Activated CD8-positive, alpha-beta memory T cell treated with anti-CD3 and anti-CD28 coated beads, Interleukin-2, amount 50 U/mL, for 1 hour (primary cell): Measurements from ENCODE around the gene HMGCL.
"Not testable (repeated sequence)": the region's sequence is repeated elsewhere in the genome, so short reads cannot be mapped to it uniquely, and the experiment has no call there.

Experiments
- DNase-seq: peaks from one replicate; pipeline ENCODE4 v3.0.0-alpha.2; 2020; ENCODE audit errors: extremely low read depth

Gene HMGCL

DNA sequence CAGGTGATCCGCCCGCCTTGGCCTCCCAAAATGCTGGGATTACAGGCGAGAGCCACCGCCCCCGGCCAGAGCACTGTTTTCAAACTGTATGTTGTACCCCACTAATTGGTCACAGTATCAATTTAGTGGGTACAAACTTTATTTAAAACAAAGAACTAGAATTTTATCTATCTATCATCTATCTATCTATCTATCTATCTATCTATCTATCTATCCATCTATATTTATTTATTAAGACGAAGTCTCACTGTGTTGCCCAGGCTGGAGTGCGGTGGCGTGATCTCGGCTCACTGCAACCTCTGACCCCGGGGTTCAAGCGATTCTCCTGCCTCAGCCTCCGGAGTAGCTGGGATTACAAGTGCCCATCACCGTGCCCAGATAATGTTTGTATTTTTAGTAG is 1.4 kb upstream of the HMGCL start:
- DNase-seq: not testable (repeated sequence)

DNA sequence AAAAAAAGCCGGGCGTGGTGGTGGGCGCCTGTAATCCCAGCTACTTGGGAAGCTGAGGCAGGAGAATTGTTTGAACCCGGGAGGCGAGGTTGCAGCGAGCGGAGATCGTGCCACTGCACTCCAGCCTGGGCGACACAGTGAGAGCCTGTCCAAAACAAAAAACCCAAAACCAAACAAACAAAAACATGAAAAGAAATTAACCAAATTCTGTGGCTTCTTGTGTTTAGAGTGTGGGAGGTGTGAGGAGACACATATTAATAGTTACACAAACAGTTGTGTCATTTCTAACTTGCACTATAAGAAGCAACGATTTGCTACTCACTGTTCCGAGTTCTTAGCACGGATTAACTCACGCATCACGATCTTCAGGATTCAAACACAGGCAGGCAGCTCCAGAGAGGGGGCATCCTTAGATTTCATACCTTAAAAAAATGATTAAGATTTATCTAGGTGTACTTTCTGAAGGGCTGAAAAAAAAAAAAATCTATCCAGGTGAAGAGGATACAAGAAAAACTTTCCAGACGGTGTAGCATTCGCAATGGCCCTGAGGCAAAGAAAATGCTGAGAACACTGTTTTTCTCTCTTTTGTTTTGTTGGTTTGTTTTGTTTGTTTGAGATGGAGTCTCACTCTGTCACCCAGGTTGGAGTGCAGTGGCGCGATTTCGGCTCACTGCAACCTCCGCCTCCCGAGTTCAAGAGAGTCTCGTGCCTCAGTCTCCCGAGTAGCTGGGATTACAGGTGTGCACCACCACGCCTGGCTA is 713 bp upstream of the HMGCL start:
- no peak for DNase-seq

DNA sequence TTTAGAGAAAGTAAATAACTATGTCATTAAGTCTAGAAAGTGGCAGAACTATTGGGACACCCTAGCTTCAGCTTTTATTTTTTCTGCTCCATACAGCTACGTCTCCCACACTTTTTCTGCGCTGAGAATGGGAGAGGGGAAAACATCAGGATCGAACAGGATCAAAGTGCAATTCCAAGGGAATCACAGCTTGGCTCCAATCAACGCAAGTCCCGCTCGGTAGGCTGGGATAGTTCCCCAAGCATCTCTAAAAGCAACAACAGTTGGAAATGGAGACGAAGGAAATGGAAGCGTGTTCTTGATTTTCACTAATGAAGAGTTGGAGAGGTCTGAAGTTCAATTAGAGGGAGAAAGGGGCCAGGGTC is 536 bp downstream of the HMGCL start:
- no peak for DNase-seq

DNA sequence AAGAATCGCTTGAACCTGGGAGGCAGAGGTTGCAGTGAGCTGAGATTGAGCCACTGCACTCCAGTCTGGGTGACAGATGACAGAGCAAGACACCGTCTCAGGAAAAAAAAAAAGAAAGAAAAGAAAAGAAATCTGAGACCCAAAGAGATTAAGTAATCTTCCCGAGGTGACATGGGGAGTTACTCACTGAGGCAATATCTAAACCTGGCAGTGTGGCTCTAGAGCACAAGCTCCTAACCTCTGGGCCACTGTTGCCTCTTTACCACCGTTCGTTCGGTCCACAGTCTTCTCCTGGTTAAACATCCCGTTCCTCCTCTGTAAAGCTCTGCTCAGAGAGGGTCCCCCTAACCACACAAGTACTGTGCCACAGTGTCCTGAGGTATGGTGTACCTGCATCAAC is 1.5 kb downstream of the HMGCL start:
- no peak for DNase-seq

DNA sequence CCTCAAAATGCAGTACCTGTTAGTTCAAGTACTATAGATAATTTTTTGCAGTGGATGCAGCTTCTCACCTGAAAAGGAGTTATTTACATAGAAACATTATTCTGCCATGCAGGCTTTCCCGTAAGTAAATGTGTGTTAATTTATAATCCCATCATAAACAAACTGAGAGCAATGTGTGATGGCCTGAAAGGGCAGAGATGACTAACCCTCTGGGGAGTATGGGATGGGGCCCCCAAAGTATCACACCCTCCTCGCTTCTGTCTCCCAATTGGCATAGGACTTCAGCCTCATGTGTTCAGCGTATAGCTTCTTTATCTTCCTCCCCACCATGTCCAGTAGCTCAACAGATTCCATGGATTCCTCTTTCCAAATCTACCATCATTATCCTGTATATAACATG is 7.6 kb downstream of the HMGCL start:
- DNase-seq: no peak

DNA sequence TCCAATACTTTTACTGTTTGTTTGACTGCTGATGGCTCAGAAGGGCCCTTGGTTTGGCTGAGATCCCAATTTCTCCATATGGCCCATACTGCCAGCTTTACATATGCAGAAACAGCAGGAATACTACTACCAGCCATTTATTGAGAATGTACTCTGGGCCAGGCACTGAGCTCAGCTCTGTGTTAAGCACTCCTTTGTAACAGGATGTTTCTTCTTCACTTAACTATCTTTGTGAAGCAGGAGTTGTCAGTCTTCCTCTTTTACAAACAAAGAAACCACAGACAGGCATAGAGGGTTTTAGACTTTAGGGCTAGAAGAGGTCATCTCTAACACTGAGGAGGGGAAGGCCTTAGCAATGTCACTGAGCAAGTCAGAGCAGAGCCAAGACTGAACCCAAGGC is 8.3 kb downstream of the HMGCL start:
- no peak for DNase-seq

DNA sequence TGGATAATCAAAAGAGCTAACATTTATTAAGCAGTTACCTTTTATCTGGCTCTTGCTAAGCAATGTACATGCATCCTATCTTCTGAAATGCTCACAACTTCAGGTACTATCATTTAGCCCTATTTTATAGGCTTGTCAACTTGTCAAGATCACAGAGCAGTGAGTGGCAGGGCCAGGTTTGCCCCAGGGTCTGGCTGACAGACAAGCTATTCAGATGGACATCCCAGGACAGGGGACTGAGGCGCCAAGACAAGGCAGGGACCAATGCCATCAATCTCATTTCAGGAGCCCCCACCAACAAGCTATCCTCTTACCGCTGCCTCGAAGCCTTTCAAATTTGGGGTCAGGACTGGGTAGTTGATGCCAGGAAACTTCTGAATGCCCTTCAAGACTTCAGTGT is 8.9 kb downstream of the HMGCL start:
- DNase-seq: no peak

DNA sequence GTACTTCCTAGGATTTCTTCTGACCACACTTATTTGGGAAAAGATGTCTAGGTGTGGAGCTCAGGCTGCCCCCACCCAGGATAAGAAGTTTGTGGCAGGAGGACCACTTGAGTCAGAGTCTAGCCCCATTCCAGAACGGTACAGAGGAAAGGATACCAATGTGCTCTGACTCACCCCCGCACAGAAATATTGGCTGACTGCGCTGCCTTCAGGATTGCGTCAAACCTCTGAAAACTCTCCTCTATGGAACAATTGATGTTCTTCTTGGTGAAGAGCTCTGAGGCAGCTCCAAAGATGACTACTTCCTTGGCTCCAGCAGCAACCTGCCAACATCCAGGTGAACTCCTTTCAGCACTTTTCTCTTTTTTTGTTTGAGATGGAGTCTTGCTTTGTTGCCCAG is 11.2 kb downstream of the HMGCL start:
- no peak for DNase-seq

DNA sequence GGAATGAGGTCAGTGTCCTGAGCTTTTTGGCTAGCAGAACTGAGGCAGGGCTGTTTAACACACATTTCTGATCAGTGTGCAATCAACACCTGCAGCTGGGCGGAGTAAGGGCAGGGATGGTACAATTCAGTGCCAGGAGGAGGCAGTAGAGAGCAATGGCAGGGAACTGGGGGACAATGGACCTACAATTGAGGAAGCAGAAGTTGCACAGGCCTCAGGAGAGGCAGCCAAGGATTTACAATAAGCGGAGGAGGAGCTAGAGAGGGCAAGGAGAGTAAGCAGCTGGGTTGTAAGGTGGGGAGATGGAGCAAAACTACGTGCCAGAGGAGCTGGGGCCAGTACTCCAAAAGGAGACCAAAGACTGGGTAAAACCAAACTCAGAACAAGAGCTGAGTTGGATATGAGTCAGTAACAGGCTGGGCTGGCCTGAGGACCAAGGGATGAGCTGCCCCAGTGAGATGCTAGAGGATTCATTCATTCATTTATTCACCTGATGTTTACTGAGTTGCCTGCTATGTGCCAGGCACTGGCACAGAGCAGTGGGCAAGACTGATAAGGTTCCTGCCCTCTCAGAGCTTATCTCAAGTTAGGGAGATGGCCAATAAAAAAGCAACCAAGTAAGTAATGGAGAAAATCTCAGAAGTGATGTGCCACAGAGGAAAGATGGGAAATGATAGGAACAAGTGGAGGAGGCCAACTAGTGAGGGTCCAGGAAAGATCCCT is 14.2 kb downstream of the HMGCL start:
- DNase-seq: no peak

DNA sequence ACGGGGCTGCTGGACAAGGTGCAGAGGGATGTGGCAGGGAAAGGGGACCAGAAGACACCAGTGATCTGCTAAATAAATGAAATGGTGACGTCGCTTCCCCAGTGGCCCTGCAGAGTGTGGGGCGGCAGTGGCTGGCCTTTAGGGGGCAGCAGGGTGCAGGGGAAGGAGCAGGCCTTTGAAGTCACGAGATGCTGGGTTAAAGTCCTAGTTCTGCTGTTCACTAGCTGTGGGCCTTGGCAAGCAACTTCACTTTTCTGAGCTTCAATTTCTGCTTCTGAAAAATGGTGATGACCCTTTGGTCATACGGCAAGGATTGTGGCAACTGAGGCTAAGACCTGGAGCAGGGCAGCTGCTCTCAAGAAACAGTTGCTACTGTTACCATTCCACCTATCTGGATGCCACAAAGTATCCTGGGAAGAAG is 15.5 kb downstream of the HMGCL start:
- no peak for DNase-seq

DNA sequence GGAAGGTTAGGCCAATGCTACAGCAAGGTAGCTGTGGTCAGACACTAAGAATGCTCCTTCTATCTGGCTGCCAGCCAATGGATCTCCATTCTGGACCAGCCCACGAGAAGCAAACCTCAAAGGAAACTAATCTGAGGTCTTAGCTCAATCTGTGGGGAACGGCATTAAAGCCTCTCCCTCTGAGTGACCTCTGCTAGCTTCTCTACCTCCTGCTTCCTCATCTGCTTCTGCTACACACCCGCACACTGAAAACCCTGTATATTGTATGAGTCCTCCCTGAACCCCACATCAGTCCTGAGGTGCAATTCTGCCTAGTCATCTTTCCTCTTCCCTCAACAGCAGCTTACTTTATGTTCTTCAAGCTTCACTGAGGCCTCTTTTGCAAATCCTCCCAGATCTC is 17.8 kb downstream of the HMGCL start:
- no peak for DNase-seq

DNA sequence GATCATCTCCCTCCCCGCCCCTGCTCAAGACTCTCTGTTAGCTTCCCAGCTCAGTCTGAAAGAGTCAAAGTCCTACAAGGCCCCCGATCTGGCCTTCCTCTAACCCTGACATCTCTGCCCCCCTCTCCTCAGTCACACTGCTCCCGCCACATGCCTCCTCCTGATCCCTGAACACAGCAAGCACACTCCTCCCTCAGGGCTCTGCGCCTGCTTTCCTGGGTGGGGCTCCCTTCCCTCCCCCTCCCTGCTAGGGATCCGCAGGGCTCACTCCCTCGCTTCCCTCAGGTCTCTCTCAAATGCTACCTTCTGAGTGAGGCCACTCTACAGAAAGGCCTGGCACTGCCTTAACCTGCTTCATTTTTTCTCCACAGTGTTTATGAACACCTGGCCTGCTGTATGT is 18.9 kb downstream of the HMGCL start:
- no peak for DNase-seq

DNA sequence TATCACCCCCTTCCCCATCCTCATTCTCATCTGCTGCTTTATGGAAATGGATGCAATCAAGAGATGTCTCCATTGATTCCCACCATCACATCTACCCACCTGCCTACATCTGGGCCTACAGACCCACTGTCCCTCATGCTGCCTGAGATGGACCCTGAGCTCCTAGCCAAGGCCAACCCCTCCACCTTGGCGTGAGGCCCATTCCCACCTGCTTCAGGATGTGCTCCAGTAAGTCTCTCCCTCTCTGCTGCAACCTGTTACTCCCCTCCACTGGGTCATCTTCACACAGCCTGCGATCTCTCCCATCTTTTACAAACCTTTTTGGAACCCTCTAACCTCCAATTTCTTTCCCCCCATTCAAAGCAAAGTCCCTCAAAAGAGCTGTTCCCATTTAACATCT is 20.2 kb downstream of the HMGCL start:
- no peak for DNase-seq

DNA sequence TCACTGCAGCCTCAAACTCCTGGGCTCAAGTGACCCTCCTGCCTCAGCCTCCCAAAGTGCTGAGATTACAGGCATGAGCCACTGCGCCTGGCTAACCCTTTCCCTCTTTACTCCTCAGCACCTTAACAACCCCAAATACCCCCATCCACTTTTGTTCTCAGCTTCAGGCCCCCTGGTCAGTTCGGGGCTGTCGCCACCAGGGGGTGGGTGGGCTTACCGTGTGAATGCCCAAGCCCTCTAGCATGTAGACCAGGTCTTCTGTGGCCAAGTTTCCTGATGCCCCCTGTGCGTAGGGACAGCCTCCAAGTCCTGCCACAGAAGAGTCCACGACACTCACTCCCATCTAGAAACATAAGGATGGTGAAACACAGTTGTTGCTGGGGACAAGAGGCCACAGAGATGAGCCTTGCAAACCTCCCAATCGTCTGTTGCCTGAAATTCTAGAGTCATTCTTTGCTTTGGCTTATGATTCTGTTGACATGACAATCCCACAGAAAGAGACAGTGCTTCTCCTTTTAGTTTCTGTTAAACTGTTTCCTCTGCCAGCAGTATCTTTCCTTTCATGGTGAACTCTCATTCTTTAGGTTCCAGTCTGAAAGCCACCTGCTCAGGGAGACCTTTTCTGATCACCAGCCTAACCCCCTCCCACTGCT is 20.9 kb downstream of the HMGCL start:
- no peak for DNase-seq

DNA sequence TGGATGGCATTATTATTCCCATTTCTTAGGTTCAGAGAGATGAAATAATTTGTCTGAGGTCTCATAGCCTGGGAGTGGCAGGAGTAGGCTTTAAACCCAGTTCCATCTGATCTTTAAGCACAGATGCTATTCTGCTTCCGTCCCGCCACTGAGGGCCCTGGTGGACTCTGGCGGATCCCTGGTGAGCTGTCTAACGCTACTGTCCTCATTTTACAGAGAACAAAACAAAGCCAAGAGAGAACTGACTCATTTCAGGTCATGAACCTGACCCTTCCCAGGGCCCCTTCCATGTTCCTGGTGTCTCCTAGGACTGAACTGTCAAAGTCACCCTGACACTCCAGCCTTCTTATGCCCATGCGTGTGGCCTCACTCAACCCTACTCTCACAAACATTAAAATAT is 21.6 kb downstream of the HMGCL start:
- DNase-seq: no peak

DNA sequence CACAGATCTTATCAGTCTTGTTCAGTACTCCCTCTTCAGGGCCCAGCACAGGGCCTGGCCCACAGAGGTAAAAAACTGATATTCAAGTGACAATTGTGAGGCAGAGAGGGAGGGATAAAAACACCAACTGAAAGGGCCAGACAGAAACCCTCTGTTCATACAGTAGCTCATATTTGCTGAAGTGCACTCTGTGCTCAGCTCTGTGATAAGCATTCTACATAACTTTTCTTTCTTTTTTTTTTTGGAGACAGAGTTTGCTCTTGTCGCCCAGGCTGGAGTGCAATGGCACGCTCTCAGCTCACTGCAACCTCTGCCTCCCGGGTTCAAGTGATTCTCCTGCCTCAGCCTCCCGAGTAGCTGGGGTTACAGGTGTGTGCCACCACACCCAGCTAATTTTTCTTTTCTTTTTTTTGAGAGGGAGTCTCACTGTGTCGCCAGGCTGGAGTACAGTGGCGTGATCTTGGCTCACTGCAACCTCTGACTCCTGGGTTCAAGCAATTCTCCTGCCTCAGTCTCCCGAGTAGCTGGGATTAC is 22.4 kb downstream of the HMGCL start:
- DNase-seq: not testable (repeated sequence)

DNA sequence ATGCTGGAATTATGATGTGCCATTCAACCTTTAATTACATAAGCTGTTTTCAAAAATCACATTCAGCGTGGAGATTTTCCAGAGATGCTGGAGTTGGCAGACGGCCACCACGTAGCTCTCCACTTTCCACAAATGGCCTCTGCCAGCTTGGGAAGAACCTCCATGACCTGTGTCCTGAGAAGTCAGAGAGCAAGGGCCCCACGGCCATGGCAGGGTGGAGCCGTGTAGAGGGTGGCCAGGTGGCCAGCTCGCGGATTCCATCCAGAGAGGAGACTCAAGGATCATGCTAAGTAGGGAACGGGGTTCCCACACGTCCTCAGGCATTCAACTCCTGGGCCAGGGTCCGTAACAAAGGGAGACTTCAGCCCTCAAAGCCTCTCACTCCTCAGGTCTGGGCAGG is 23.4 kb downstream of the HMGCL start:
- DNase-seq: no peak

DNA sequence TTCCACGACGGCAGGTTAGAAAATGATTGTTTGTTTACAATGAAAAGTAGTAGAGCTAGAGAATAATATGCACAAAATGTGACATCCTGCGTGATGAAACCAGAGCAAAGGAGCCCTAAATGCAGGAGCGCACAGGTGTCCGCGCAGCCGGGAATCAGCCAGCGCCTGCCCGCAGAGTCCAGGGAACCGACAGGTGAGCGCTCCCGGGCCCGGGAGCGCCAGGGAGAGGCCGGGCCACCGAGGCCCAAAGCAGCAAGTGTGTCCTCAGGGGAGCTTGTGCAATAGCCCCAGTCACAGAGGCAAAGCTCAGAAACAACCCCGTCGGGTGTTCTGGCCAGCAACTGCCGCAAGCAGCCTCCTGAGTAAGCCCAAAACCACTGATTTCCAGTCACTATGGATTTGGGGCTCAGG is 23.9 kb downstream of the HMGCL start:
- no peak for DNase-seq

DNA sequence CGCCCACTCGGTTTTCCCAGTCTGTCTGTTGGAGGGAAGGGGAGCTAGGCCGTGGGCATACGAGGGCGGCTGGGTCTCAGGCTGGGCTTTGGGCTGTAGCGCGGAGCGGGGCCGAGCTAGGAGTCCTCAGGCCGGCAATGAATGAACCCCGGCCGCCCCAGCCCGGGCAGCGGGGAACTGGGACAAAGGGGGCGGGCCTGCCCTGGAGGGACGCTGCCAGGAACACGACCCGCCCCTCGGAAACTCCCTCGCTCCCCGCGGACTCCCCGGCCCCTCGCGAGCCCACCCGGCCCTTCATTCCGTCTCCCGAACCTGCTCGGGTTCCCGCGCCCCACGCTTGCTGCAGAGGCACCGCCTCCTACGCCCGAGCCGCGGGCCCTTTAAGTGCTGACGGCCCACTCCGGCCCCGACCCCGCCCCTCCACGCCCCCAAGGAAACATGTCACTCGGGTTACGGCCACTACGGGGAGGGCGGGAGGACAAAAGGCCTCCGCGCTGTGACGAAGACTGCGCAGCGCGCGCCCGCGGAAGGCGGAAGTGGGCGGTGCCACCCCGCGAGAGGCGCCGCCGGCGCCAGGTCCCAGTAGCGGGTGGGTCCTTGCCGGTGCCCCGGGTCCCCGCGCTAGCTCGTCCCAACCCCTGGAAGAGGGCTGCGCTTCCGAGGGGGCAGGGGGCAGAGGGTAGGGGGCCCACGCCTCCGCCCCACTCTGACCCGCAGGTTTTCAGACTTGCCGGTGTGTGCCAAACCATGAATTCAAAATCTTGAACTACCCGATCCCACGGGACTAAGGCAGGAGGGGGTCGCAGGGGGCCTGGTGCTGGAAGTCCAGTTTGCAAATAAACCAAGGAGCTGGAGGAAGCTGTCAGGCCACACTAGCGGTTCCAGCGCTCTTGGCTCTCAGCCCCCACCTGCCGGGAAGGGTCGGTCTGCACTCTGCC is 24.6 kb downstream of the HMGCL start, which contains the start of gene GALE:
Gene GALE (minus strand): TSS at position 355 of the 938 bp plus-strand sequence. CDS start 1,747 bp downstream, outside the sequence.
- peak; percentile 93 for DNase-seq

DNA sequence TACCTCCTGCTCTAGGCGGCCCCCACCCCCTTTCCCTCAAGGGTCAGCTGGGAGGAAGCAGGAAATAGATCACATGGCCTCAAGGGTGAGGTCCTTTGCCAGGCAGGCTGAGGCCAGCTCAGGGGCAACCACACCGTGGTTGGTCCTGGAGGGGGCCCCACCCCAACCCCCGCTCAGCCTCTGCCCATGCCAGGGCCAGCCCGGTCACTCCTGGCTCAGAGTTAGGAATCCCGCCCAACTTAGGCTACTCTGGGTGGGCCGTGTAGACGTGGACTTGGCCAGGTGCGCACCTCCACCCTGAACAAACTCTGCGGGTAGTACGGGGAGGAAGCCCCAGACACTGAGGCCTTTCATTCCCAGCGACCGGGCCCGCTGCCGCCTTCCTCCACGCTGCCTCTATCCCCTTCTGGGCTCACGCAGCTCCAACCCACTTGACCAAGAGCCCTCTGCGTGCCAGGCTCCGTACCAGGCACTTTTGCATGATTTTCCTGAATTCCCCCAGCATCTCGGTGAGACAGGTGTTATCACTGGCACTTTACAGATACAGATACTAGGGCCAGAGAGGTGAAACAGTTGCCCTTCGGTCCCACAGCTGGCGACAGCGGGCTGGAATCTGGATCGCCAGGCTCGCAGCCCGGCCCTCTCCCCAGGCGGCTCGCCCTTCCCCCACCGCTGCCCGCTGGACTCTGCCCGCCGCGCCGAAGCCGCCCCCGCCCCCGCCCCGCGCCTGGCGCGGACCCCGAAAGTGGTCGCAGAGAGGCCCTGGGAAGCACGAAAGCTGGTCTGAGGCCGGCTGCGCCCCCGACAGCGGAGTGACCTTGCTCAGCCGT is 25.4 kb downstream of the HMGCL start:
- DNase-seq: no peak

DNA sequence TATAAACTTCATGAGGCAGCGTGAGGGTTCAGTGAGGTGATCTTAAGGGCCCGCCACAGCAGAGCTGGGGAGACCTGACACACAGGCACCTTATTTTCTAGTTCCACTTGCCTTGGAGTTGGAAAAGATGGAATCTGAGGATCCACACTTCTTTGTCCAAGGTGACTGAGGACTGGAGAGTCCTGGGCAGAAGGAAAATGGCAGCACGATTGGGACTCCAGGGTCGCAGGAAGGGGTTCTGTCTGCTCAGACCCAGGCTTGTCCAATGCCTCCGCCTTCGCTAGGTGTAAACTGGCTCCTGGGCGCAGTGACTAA is 26.0 kb downstream of the HMGCL start:
- DNase-seq: no peak
